ENCODE data around the gene C1R.

Gene C1R

DNA sequence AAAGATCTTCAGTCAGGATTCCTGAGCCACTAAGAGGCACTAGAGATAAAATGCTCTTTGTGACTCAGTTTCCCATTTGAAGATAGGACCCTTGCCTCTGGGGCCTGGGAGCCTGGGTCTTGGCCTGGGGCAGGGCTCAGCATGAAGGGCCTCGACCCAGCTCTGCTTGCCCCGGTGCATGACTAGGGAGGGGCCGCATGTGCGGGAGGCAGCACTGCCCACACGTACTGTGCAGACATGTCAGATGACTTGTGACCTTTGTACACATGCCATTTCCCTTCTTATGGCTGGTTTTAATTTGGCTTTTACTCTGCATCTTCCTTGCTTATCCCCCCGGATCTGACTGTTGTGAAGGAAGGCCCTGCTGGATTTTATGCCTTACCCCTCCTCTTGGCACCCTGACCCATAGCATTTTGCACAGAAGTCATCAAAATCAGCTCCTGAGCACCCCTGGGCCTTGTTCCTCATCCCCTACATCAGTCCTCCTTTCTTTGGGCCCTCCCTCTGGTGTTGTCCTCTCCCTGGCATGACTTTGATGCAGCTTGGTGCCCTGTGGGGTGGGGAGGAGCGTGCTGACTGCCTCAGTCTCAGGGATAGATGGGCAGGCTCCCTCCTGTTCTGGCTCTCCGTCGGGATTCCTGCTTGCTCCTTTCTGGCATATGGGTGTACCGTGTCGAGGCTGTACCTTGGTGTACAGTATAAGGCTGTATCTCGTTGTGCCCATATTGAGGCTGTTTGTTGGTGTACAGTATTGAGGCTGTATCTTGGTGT, 42.3 kb upstream of the C1R start:
- H3K36me3 ChIP-seq (ENCODE audit: low read length) = no peaks in the 10 kb centered on the region
- no peak overlapping the region for H3K4me2 ChIP-seq (ENCODE audit: low read depth, low read length, poor library complexity, severe bottlenecking)
- no peaks in the 10 kb centered on the region for H3K27me3 ChIP-seq (ENCODE audit: low read length)
- no peaks in the 10 kb centered on the region for H3K9me2 ChIP-seq (replicated peaks; ENCODE audit: insufficient read depth, low read length)
- TF ChIP-seq EZH2phosphoT487 (conservative IDR thresholded peaks at IDR 0.05; ENCODE audit: low read length) = no peak
- TF ChIP-seq, protein P1, sequence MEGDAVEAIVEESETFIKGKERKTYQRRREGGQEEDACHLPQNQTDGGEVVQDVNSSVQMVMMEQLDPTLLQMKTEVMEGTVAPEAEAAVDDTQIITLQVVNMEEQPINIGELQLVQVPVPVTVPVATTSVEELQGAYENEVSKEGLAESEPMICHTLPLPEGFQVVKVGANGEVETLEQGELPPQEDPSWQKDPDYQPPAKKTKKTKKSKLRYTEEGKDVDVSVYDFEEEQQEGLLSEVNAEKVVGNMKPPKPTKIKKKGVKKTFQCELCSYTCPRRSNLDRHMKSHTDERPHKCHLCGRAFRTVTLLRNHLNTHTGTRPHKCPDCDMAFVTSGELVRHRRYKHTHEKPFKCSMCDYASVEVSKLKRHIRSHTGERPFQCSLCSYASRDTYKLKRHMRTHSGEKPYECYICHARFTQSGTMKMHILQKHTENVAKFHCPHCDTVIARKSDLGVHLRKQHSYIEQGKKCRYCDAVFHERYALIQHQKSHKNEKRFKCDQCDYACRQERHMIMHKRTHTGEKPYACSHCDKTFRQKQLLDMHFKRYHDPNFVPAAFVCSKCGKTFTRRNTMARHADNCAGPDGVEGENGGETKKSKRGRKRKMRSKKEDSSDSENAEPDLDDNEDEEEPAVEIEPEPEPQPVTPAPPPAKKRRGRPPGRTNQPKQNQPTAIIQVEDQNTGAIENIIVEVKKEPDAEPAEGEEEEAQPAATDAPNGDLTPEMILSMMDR (IDR thresholded peaks at IDR 0.05; ENCODE audit: insufficient read depth, low read length, poor library complexity, severe bottlenecking) = no peak
- no peak overlapping the region for H3K9ac ChIP-seq (ENCODE audit: low read length)
- no peak overlapping the region for H2AFZ ChIP-seq (ENCODE audit: low read depth, low read length, severe bottlenecking)
- no peaks in the 10 kb centered on the region for H3F3A ChIP-seq (ENCODE audit: insufficient read depth)
- H3K4me3 ChIP-seq (ENCODE audit: insufficient read depth, low read length, poor library complexity, severe bottlenecking) = no peak overlapping the region
- no peaks in the 10 kb centered on the region for H4K20me1 ChIP-seq (ENCODE audit: low read depth, low read length)
- no peaks in the 10 kb centered on the region for H3K9me3 ChIP-seq (ENCODE audit: insufficient read depth, low read length)
- H3K79me2 ChIP-seq (ENCODE audit: insufficient read depth, low read length) = no peaks in the 10 kb centered on the region
- no peak overlapping the region for H3K27ac ChIP-seq (ENCODE audit: low read depth, low read length)

DNA sequence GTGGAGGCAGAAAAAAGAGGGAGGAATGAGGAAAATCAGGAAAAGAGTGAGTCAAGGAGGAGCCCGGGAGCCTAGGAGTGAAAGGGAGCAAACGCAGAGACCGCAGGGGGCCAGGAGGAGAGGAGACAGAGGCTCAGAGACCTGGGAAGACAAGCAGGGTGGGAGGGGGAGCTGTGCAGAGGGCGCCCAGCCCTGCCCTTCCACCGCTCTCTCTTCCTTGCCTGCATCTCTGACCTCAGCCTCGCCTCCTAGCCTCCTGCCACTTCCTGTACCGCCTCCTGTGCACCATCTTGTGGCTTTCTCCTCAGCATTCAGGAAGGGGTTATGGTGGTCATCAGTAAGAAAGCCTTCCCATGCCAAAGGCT, 39.2 kb upstream of the C1R start:
- no peaks in the 10 kb centered on the region for H3K27me3 ChIP-seq (ENCODE audit: low read length)
- no peaks in the 10 kb centered on the region for H3K36me3 ChIP-seq (ENCODE audit: low read length)
- H3K79me2 ChIP-seq (ENCODE audit: insufficient read depth, low read length) = no peaks in the 10 kb centered on the region
- no peak overlapping the region; the same call in 1 of the 2 replicates for H3K9ac ChIP-seq (ENCODE audit: low read length)
- no peaks in the 10 kb centered on the region for H3K9me3 ChIP-seq (ENCODE audit: insufficient read depth, low read length)
- H3K9me2 ChIP-seq (replicated peaks; ENCODE audit: insufficient read depth, low read length) = no peaks in the 10 kb centered on the region
- H3K4me2 ChIP-seq (ENCODE audit: low read depth, low read length, poor library complexity, severe bottlenecking) = peak overlapping the region; percentile 79
- H3K27ac ChIP-seq (ENCODE audit: low read depth, low read length) = no peak overlapping the region
- H2AFZ ChIP-seq (ENCODE audit: low read depth, low read length, severe bottlenecking) = no peak overlapping the region
- H4K20me1 ChIP-seq (ENCODE audit: low read depth, low read length) = no peaks in the 10 kb centered on the region
- TF ChIP-seq, protein P1 (IDR thresholded peaks at IDR 0.05; ENCODE audit: insufficient read depth, low read length, poor library complexity, severe bottlenecking) = no peak
- no peak for TF ChIP-seq EZH2phosphoT487 (conservative IDR thresholded peaks at IDR 0.05; ENCODE audit: low read length)
- H3K4me3 ChIP-seq (ENCODE audit: insufficient read depth, low read length, poor library complexity, severe bottlenecking) = no peak overlapping the region
- H3F3A ChIP-seq (ENCODE audit: insufficient read depth) = no peaks in the 10 kb centered on the region

DNA sequence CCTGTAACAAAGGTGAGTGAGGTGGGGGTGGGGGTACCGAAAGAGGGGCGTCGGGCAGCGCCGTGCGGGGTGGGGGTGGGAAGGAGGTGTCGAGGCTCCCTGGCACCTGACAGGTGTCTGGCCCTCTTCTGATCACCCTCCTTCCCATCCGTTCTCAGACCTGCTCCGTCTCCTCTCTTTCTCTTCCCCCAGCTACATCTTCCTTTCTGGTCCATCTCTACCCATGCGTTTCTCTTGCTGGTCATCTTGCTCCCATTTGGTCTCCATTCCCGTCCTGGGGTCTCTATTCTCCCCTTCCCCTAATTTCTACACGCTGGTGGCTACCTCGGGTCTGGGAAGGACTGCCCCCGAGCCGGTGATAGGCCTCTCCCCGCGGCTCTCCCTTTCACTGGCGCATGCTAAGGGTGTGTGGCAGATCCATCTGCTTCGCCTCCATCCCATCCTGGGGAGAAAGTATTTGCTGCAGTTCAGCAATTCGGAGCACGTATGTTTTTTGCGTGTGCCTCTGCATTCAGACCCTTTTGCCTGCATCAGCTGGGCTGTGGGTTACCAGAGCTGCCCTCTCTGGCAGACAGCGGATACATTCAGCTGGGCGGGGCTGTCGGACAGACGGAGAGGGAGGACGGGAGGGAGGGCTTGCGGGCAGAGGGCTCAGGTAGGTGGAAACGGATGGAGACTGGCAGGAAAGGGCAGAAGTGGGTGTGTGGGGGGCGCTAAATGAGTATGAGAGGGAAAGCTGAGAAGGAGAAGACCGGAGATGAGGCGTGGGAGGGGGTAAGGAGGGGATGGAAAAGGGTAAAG, 38.7 kb upstream of the C1R start:
- Histone ChIP-seq H3K79me2 (ENCODE audit: insufficient read depth, low read length) (no peaks in the 10 kb centered on the region), H3K36me3 (ENCODE audit: low read length) (no peaks in the 10 kb centered on the region), H3K9me2 (replicated peaks; ENCODE audit: insufficient read depth, low read length) (no peaks in the 10 kb centered on the region), H2AFZ (ENCODE audit: low read depth, low read length, severe bottlenecking) (peak overlapping the region; percentile 92), H3F3A (ENCODE audit: insufficient read depth) (no peaks in the 10 kb centered on the region), H3K4me2 (ENCODE audit: low read depth, low read length, poor library complexity, severe bottlenecking) (peak overlapping the region; percentile 79), H3K27ac (ENCODE audit: low read depth, low read length) (no peak overlapping the region), H3K4me3 (ENCODE audit: insufficient read depth, low read length, poor library complexity, severe bottlenecking) (peak overlapping the region; percentile 61), H4K20me1 (ENCODE audit: low read depth, low read length) (no peaks in the 10 kb centered on the region), H3K9me3 (ENCODE audit: insufficient read depth, low read length) (no peaks in the 10 kb centered on the region), H3K27me3 (ENCODE audit: low read length) (no peaks in the 10 kb centered on the region), H3K9ac (ENCODE audit: low read length) (peak overlapping the region; percentile 61)
- TF ChIP-seq, protein P1 (IDR thresholded peaks at IDR 0.05; ENCODE audit: insufficient read depth, low read length, poor library complexity, severe bottlenecking) = no peak
- no peak for TF ChIP-seq EZH2phosphoT487 (conservative IDR thresholded peaks at IDR 0.05; ENCODE audit: low read length)
